Astrocyte of the spinal cord (primary cell): Measurements from ENCODE around the gene MACROD2.
"Not testable (repeated sequence)": the region's sequence is repeated elsewhere in the genome, so short reads cannot be mapped to it uniquely, and the experiment has no call there.

Source experiments
- DNase-seq: peaks from one replicate; pipeline ENCODE4 v3.0.0; 2011; ENCODE audit warnings: low read depth, low spot score
- H3K4me3 ChIP-seq: 2 replicates; pipeline ENCODE4 v1.5.1; 2011; ENCODE audit warnings: low read depth, mild to moderate bottlenecking, low read length, moderate library complexity
- in situ Hi-C: cut with HindIII; loops from 2 replicates; pipeline ENCODE4 v1.10.0; 2017; ENCODE audit warnings: low sequenced_read_pairs
- TF ChIP-seq, protein P1 (sequence below): IDR thresholded peaks from 2 replicates; pipeline ENCODE4 v1.5.1; 2012; ENCODE audit warnings: low read depth, mild to moderate bottlenecking, low read length, inconsistent platforms

MACROD2 gene

DNA sequence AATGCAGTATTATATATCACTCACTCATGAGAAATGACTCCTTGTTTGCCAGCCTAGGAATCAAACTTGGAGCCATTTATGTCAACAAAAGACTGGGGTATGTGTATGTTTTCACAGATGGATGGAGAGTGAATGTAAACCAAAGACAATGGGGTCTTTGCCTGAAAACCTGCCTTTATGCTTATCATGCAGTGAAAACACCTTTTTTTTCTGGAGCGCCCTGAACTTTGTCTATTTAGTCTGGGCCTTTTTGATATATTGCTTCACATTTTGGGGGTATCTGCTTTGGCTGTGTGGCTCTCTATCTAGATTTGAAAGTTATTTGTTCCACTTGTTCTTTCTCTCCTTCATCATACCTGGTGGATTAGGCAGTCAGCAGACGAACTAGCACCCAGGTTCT lies 1190.6 kb downstream of the MACROD2 start:
- no peak overlapping the region for H3K4me3 ChIP-seq
- in situ Hi-C loops = no loop called here
- DNase-seq = no peak
- TF ChIP-seq, protein P1, sequence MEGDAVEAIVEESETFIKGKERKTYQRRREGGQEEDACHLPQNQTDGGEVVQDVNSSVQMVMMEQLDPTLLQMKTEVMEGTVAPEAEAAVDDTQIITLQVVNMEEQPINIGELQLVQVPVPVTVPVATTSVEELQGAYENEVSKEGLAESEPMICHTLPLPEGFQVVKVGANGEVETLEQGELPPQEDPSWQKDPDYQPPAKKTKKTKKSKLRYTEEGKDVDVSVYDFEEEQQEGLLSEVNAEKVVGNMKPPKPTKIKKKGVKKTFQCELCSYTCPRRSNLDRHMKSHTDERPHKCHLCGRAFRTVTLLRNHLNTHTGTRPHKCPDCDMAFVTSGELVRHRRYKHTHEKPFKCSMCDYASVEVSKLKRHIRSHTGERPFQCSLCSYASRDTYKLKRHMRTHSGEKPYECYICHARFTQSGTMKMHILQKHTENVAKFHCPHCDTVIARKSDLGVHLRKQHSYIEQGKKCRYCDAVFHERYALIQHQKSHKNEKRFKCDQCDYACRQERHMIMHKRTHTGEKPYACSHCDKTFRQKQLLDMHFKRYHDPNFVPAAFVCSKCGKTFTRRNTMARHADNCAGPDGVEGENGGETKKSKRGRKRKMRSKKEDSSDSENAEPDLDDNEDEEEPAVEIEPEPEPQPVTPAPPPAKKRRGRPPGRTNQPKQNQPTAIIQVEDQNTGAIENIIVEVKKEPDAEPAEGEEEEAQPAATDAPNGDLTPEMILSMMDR = no peak

DNA sequence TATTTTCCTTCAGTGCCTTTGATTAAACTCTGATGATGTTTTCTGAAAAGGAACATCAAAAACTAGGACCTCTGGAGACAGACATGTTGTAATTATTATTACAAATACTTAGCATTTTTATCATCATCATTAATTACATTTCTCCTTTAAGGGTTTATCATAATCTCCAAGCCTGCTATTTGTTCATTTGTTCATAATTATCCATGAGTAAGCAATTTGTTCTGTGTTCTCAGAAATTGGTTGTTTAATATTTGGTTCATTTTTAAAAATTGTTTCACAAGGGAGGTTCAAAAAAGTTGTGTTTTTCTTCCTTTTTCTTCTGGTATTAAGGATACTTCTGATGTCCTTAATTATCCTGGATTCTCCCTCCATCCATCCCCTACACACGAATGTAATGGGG lies 1192.3 kb downstream of the MACROD2 start:
- in situ Hi-C loops = no loop called here
- TF ChIP-seq, protein P1 = no peak
- no peak for DNase-seq
- H3K4me3 ChIP-seq = no peak overlapping the region

DNA sequence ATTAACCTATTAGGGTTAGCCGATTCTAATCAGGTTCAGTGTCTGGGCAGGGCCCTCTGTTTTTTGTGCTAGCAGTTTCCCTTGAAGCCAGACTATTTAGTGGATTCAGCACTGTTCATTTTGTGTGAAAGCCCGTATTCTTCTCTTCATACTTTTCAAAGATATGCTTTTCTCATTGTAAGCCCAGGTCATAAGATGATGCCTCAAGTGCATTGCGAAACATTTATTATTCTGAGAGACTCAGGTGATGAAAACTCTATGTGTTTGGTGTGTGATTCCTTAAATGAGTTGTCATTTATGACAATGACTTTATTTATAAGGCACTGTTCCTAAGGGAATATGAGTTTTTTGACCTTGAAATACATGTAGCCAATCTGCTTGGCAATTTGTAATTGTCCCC lies 1193.1 kb downstream of the MACROD2 start:
- TF ChIP-seq, protein P1 = no peak
- H3K4me3 ChIP-seq = no peak overlapping the region
- no peak for DNase-seq
- in situ Hi-C loops = no loop called here

DNA sequence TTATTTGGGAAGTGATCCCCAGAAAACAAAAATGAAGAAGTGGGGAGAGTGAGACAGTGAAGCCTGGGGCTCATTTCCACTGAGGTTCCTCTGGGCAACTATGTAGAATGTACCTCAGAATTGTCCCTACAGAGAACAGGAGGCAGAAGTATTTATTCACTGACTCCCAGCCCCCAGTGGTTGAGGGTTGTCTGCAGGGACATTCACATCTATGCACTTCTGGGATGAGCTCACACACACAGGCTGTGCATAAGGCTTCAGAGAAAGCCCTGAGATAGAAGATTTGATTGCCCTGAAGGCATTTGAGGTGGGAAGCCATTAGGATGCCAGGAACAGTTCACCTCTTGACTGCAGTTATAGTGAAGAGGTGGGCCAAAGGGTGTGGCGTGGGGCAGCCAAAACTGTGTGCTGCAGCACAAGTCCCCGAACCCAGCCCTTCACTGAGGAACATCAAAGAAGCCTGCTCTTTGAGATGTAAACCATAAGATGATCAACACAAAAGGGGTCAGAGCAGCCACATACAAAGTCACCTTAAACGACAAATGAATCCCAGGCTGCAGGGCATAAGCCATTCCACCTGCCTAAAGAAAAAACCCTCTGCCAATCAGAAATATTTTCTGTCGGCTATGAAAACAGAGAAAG lies 1195.9 kb downstream of the MACROD2 start:
- in situ Hi-C loops = no loop called here
- H3K4me3 ChIP-seq = no peak overlapping the region
- no peak for DNase-seq
- TF ChIP-seq, protein P1 = no peak

DNA sequence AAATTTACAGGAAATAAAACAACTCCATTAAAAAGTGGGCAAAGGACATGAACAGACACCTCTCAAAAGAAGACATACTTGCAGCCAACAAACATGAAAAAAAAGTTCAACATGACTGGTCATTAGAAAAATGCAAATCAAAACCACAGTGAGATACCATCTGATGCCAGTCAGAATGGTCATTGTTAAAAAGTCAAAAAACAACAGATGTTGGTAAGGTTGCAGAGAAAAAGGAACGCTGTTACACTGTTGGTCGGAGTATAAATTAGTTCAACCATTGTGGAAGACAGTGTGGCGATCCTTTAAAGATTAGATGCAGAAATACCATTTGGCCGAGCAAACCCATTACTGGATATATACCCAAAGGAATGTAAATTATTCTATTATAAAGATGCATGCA lies 1200.1 kb downstream of the MACROD2 start:
- TF ChIP-seq, protein P1 = no peak
- DNase-seq = no peak
- in situ Hi-C loops = no loop called here
- H3K4me3 ChIP-seq = no peak overlapping the region

DNA sequence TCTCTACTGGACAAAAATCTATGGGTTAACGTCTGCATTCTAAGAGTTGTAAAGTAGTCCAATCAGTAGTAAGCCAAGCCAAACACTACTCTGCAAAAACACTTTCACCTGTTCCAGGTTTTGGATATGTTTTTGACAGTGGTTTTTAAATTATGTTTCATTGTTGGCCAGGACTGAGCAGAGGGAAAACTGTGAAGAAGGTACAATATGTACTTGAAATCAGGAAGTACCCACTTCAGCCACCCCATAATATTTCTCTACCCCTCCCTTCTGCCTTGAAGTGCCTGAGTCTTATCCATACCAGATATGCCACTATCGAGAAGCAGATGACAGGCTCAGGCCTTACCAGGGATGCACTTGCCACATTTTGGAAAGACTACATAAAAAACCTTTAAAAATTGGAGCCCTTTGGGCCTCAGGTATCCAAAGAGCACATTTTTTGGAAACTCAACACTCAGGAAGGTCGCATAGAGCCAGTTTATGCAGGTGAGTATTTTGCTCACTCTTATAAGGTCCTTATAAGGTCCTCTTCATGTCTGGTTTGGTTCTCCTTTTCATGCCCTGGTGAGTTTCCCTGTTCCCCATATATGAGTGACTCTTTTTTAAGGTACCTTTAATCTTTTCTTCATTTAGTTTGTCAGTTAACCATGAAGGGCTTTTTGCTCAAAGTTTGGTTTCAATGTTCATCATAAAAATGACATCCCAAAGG lies 1201.4 kb downstream of the MACROD2 start:
- TF ChIP-seq, protein P1 = no peak
- H3K4me3 ChIP-seq = no peak overlapping the region
- DNase-seq = no peak
- in situ Hi-C loops = no loop called here

DNA sequence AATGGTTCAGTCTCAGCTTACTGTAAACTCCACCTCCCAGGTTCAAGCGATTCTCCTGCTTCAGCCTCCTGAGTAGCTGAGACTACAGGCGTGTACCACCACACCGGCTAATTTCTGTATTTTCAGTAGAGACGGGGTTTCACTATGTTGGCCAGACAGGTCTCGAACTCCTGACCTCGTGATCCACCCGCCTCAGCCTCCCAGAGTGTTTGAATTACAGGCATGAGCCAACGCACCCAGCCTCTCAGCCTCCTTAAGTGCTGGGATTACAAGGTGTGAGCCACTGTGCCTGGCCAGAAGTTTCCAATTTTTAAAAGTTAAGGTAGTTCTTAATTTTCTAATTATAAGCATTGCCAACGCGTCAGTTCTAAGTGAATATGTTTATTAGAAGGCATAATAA lies 1202.7 kb downstream of the MACROD2 start:
- in situ Hi-C loops, DNase-seq, H3K4me3 ChIP-seq: not testable (repeated sequence)
